Esophagus squamous epithelium (tissue), 5 donors: Measurements from ENCODE around the gene ZDHHC9. TPM values are rescaled to one million over a fixed set of nuclear protein-coding genes. Genes with fewer than 3 reads are reported as not detected.
A peak's percentile ranks its signal among the peaks of the same experiment; 100 is the strongest.

Experiments used
- DNase-seq: peaks from one replicate; lab custom pipeline; 2025; lab: John Stamatoyannopoulos, UW
- H3K27ac ChIP-seq, 4 donors: fragments of 200-600 bp; sonication (generic); one replicate each; pipeline ENCODE4 v1.5.1; 2016 to 2019; ENCODE audit warnings: mild to moderate bottlenecking in 1 of 4
- H3K27me3 ChIP-seq, 4 donors: fragments of 200-600 bp; sonication (generic); 1 replicate in 3 of 4; 2 replicates in 1 of 4; pipeline versions ENCODE4 v1.5.1 to v1.6.0; 2017 to 2021; ENCODE audit warnings: antibody characterized with exemption in 1 of 4
- H3K36me3 ChIP-seq, 3 donors: fragments of 200-600 bp; sonication (generic); one replicate each; pipeline ENCODE4 v1.5.1; 2016 to 2019
- H3K4me1 ChIP-seq, 3 donors: fragments of 200-600 bp; sonication (generic); one replicate each; pipeline ENCODE4 v1.5.1; 2017 to 2019
- H3K4me3 ChIP-seq, 4 donors: fragments of 200-600 bp; sonication (generic); 1 replicate in 3 of 4; 2 replicates in 1 of 4; pipeline ENCODE4 v1.5.1; 2016 to 2019; ENCODE audit warnings: mild to moderate bottlenecking in 2 of 4, moderate library complexity in 1 of 4
- H3K9me3 ChIP-seq, 3 donors: fragments of 200-600 bp; sonication (generic); one replicate each; pipeline ENCODE4 v1.5.1; 2016 to 2019
- CTCF ChIP-seq, 6 experiments: fragments of 450-650 bp in 4 of 6; fragments of 200-600 bp in 2 of 6; sonication (generic) in 2 of 6; IDR thresholded peaks; one replicate each; pipeline ENCODE4 v1.5.1; 2016 to 2019; ENCODE audit warnings: antibody characterized with exemption in 6 of 6, mild to moderate bottlenecking in 4 of 6, moderate library complexity in 4 of 6
- POLR2A ChIP-seq, 4 donors: fragments of 450-650 bp; IDR thresholded peaks; one replicate each; pipeline ENCODE4 v1.6.1; 2017; ENCODE audit warnings: antibody characterized with exemption in 4 of 4, mild to moderate bottlenecking in 4 of 4, moderate library complexity in 3 of 4
- WGBS, 2 donors: methylation state at CpG; one replicate each; pipeline ENCODE4 v1.1.5; 2018; 5-methylcytosine and 5-hydroxymethylcytosine counted together
- intact Hi-C: fragments of 100-400 bp; cut with DNase I; formaldehyde crosslinking; loops from one replicate; pipeline ENCODE4 v1.15.0; 2022
- total RNA-seq, 4 donors: library from RNA; depleted of rRNA; stranded (reverse); fragments of >200 nt; gene quantifications; one replicate each; pipeline ENCODE4 v1.1.0, GENCODE V29; 2016
- donor health status: DM: yes; HTN: yes; CAD: no.

The ZDHHC9 gene
- total RNA-seq, 4 donors from 2014 or later = 11.3 to 22.3 (median 12.8) TPM

DNA sequence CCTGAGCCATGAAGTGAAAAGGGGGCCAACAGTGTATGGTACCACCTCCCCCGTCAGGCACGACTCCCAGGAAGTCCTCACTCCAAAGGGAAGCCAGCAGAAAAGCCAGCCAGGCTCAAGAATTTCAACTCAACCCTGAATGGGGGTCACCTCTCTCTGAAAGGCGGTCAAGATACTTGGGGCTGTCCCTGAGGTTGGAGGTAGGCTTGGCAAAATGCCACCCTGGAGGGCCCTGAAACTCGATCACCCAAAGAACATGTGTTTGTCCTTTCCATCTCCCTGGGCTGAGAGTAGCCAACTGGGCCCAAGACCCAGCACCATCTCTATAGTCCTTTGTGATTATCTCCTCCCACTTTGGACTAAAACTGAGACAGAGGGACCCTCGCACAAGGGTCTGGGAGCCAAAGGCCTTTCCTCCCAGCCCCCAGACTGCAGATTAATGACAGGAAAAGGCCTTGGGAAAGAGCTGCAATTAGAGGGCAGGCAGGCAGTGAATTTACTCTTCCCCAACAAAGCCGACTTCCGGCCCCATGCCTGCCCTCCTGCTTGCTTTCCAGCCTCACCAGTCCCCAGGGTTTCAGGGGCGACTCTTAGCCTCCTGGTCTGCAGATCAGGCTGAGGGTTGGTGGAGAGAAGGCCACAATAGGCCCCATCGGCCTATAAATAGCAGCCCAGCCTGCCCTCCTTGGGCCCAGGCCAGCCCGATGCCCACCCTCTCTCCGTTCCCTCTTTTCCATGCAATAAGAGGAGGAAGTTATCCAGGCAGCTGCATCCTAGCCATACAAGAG lies 58.3 kb downstream of the ZDHHC9 start:
- TF ChIP-seq POLR2A (IDR thresholded peaks at IDR 0.05) = no peak
- WGBS, 2 donors = 50 to 90% methylated on average over 2 to 6 of the region's 11 CpGs
- DNase-seq = no peak
- Histone ChIP-seq H3K9me3 (no peaks in the 10 kb centered on the region), H3K27me3 (no peaks in the 10 kb centered on the region), H3K4me1 (no peaks in the 10 kb centered on the region), H3K4me3 (no peak overlapping the region), H3K36me3 (no peaks in the 10 kb centered on the region), H3K27ac (no peak overlapping the region)
- intact Hi-C loops = no loop called here

GRCh38 chrX:129784371-129784770 lies 59.3 kb downstream of the ZDHHC9 start:
- Histone ChIP-seq H3K27me3 (no peaks in the 10 kb centered on the region), H3K36me3 (no peaks in the 10 kb centered on the region), H3K4me1 (no peaks in the 10 kb centered on the region), H3K4me3 (no peak overlapping the region), H3K27ac (no peak overlapping the region), H3K9me3 (no peaks in the 10 kb centered on the region)
- intact Hi-C loops = no loop called here
- WGBS, 2 donors = 40 to 72% methylated on average over 1 to 7 of the region's 7 CpGs
- no peak for DNase-seq
- no peak for TF ChIP-seq CTCF (IDR thresholded peaks at IDR 0.05)

GRCh38 chrX:129783291-129783713 lies 60.4 kb downstream of the ZDHHC9 start:
- no peaks in the 10 kb centered on the region for H3K27me3 ChIP-seq
- no peak overlapping the region for H3K27ac ChIP-seq
- H3K4me1 ChIP-seq = no peaks in the 10 kb centered on the region
- 75 to 88% methylated on average over 3 to 10 of the region's 11 CpGs for WGBS, 2 donors
- H3K36me3 ChIP-seq = no peaks in the 10 kb centered on the region
- peak overlapping the region in 2 of 4 donors; percentile 4 to 15 for H3K4me3 ChIP-seq
- H3K9me3 ChIP-seq = no peaks in the 10 kb centered on the region
- intact Hi-C loops = no loop called here
- TF ChIP-seq CTCF (IDR thresholded peaks at IDR 0.05) (no peak), POLR2A (IDR thresholded peaks at IDR 0.05) (no peak)
- DNase-seq = no peak

DNA sequence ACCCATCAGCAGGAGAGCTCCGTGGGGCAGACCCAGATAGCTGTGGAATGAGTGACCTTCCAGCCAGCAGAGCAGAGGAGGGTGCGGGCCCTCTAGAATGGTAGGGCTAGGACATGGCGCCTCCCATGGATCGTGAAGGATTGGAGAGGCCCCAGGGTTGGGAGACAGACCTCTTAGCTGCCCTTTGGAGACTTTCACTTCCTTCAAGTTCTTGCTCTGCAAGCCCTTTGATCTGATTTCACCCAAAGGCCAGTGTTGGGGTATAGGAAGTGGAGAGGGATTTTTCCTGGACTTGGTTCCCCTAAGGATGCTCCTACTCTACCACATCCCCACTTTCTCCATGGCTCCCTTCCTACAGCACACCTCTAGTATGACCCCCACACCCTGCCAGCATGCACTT lies 61.0 kb downstream of the ZDHHC9 start:
- DNase-seq = no peak
- Histone ChIP-seq H3K36me3 (no peaks in the 10 kb centered on the region), H3K4me3 (peak overlapping the region in 2 of 4 donors; percentile 4 to 28), H3K9me3 (no peaks in the 10 kb centered on the region), H3K27ac (no peak overlapping the region), H3K4me1 (no peaks in the 10 kb centered on the region), H3K27me3 (no peaks in the 10 kb centered on the region)
- TF ChIP-seq POLR2A (IDR thresholded peaks at IDR 0.05) = no peak
- intact Hi-C loops = no loop called here
- 72 to 100% methylated on average over 1 to 2 of the region's 4 CpGs for WGBS, 2 donors

- no peaks in the 10 kb centered on the region for H3K36me3 ChIP-seq
- TF ChIP-seq POLR2A (IDR thresholded peaks at IDR 0.05) (no peak), CTCF (IDR thresholded peaks at IDR 0.05) (no peak)
- intact Hi-C loops = no loop called here
- H3K9me3 ChIP-seq = no peaks in the 10 kb centered on the region
- H3K27me3 ChIP-seq = no peaks in the 10 kb centered on the region
- DNase-seq = no peak
- H3K4me1 ChIP-seq = no peaks in the 10 kb centered on the region
- no peak overlapping the region for H3K27ac ChIP-seq
- 62 to 91% methylated on average over 4 to 6 of the region's 10 CpGs for WGBS, 2 donors
- H3K4me3 ChIP-seq = peak overlapping the region in 2 of 4 donors; percentile 13 to 28
Observed at GRCh38 chrX:129781680-129782495, 61.8 kb downstream of the ZDHHC9 start.
